ENCODE measurements around the gene CIB4.

Gene CIB4

GRCh38 chr2:26595146-26595545 is 46.0 kb downstream of the CIB4 start:
- no peak for TF ChIP-seq CTCF (IDR thresholded peaks at IDR 0.05; ENCODE audit: low read depth, low read length)
- in situ Hi-C loops (cut with HindIII; ENCODE audit: low sequenced_read_pairs) = no loop called here
- no peak overlapping the region for H3K4me3 ChIP-seq (ENCODE audit: low read depth, low read length)
- no peak for DNase-seq (ENCODE audit: low read depth, low spot score)

GRCh38 chr2:26591619-26592505 is 49.3 kb downstream of the CIB4 start:
- no peak for DNase-seq (ENCODE audit: low read depth, low spot score)
- in situ Hi-C loops (cut with HindIII; ENCODE audit: low sequenced_read_pairs) = no loop called here
- TF ChIP-seq CTCF (IDR thresholded peaks at IDR 0.05; ENCODE audit: low read depth, low read length) = no peak
- no peak overlapping the region for H3K4me3 ChIP-seq (ENCODE audit: low read depth, low read length)

GRCh38 chr2:26590980-26591618 is 50.1 kb downstream of the CIB4 start:
- in situ Hi-C loops (cut with HindIII; ENCODE audit: low sequenced_read_pairs) = no loop called here
- H3K4me3 ChIP-seq (ENCODE audit: low read depth, low read length) = no peak overlapping the region
- no peak for DNase-seq (ENCODE audit: low read depth, low spot score)
- TF ChIP-seq CTCF (IDR thresholded peaks at IDR 0.05; ENCODE audit: low read depth, low read length) = no peak

DNA sequence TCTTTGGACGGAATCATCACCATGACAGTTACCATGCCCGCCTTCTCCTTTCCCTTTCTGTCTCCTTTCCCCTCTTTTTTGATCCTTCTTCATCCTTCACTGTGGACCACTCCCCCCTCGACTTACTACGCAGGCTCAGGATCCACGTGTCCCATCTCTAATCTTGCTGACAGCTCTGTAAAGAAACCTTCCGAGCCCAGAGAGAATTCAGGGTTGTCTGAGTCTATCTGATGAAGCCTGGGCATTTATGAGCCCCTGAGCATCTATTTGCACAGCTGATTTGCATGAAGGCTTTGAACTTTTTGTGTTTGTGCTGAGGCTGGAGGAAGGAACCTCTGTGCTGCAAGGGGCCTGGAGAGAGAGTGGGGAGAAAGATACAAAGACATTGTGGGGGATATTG is 50.7 kb downstream of the CIB4 start:
- TF ChIP-seq CTCF (IDR thresholded peaks at IDR 0.05; ENCODE audit: low read depth, low read length) = no peak
- no peak overlapping the region for H3K4me3 ChIP-seq (ENCODE audit: low read depth, low read length)
- no peak for DNase-seq (ENCODE audit: low read depth, low spot score)
- in situ Hi-C loops (cut with HindIII; ENCODE audit: low sequenced_read_pairs) = no loop called here

DNA sequence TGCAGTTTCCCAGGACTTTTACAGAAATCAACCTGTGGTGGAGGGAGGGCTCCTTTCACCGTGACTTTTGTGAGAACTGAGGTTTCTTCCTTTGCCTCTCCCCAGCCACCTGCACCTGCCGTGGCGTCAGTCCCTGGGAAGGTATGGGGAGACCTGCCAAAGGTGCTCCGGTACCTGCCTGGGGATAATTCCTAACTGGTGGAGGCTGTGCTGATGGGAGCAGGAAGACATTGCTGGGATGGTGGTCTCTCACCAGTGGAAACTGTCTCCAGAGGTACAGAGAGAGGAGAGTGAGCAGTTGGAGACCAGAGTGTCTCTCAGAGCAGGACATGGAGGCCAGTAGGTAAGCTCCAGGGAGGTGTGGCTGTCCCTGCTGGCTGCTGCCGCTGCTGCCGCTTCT is 52.6 kb downstream of the CIB4 start:
- no peak overlapping the region for H3K4me3 ChIP-seq (ENCODE audit: low read depth, low read length)
- TF ChIP-seq CTCF (IDR thresholded peaks at IDR 0.05; ENCODE audit: low read depth, low read length) = no peak
- DNase-seq (ENCODE audit: low read depth, low spot score) = no peak
- in situ Hi-C loops (cut with HindIII; ENCODE audit: low sequenced_read_pairs) = no loop called here

DNA sequence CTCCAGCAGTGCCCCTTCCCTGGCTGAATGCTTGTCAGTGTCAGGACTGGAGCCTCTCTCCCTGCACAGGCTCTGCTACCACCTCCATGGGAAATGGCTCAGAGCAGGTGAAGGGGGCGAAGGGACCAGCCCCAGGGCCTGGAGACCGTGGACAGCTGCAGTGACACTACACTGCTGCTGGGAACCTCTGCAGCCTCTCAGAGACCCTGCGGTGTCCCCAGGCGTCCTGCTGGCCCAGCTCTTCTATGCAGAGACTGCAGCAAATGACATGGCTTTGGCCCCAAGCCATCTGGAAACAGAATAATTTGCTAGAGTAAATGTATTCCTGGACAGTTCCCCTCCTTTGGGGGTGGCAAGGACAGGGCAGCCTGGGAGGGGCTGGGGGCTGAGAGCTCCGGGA is 53.2 kb downstream of the CIB4 start:
- no peak overlapping the region for H3K4me3 ChIP-seq (ENCODE audit: low read depth, low read length)
- in situ Hi-C loops (cut with HindIII; ENCODE audit: low sequenced_read_pairs) = no loop called here
- no peak for DNase-seq (ENCODE audit: low read depth, low spot score)

More for the DNA sequence above, 53.2 kb downstream of the CIB4 start:
- no peak for TF ChIP-seq CTCF (IDR thresholded peaks at IDR 0.05; ENCODE audit: low read depth, low read length)

Data from astrocyte of the spinal cord (primary cell).